Measurements from ENCODE around the gene GJD4.

GJD4 gene

GRCh38 chr10:35650894-35651293 lies 45.8 kb downstream of the GJD4 start:
- TF ChIP-seq EZH2phosphoT487 (IDR thresholded peaks at IDR 0.05; ENCODE audit: borderline replicate concordance): no peak
- TF ChIP-seq, protein P1, sequence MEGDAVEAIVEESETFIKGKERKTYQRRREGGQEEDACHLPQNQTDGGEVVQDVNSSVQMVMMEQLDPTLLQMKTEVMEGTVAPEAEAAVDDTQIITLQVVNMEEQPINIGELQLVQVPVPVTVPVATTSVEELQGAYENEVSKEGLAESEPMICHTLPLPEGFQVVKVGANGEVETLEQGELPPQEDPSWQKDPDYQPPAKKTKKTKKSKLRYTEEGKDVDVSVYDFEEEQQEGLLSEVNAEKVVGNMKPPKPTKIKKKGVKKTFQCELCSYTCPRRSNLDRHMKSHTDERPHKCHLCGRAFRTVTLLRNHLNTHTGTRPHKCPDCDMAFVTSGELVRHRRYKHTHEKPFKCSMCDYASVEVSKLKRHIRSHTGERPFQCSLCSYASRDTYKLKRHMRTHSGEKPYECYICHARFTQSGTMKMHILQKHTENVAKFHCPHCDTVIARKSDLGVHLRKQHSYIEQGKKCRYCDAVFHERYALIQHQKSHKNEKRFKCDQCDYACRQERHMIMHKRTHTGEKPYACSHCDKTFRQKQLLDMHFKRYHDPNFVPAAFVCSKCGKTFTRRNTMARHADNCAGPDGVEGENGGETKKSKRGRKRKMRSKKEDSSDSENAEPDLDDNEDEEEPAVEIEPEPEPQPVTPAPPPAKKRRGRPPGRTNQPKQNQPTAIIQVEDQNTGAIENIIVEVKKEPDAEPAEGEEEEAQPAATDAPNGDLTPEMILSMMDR (conservative IDR thresholded peaks at IDR 0.05; ENCODE audit: low read length): no peak
- H4K20me1 ChIP-seq (ENCODE audit: insufficient read depth, low read length, poor library complexity, severe bottlenecking): no peaks in the 10 kb centered on the region

GRCh38 chr10:35652824-35653223 lies 47.7 kb downstream of the GJD4 start:
- TF ChIP-seq, protein P1 (conservative IDR thresholded peaks at IDR 0.05; ENCODE audit: low read length): no peak
- TF ChIP-seq EZH2phosphoT487 (IDR thresholded peaks at IDR 0.05; ENCODE audit: borderline replicate concordance): no peak
- Histone ChIP-seq H4K20me1 (ENCODE audit: insufficient read depth, low read length, poor library complexity, severe bottlenecking) (no peaks in the 10 kb centered on the region), H3K9me3 (ENCODE audit: insufficient read depth, low read depth, low read length) (no peaks in the 10 kb centered on the region), H3F3A (ENCODE audit: low read depth) (no peaks in the 10 kb centered on the region), H3K4me3 (ENCODE audit: low read length, poor library complexity, severe bottlenecking) (no peak overlapping the region), H3K27me3 (ENCODE audit: insufficient read depth, low read length, poor library complexity, severe bottlenecking) (no peaks in the 10 kb centered on the region), H3K36me3 (ENCODE audit: insufficient read depth, low read length) (no peaks in the 10 kb centered on the region), H3K4me2 (ENCODE audit: low read depth, low read length, poor library complexity, severe bottlenecking) (no peak overlapping the region), H3K9ac (ENCODE audit: low read depth, low read length, poor library complexity, severe bottlenecking) (no peak overlapping the region), H3K9me2 (replicated peaks; ENCODE audit: low read depth, low read length) (no peaks in the 10 kb centered on the region), H3K4me1 (ENCODE audit: insufficient read depth, low read length, poor library complexity, severe bottlenecking) (no peaks in the 10 kb centered on the region), H2AFZ (ENCODE audit: low read length) (no peak overlapping the region), H3K79me2 (ENCODE audit: insufficient read depth, low read length) (no peaks in the 10 kb centered on the region)

More at GRCh38 chr10:35650894-35651293, 45.8 kb downstream of the GJD4 start:
- Histone ChIP-seq H3F3A (ENCODE audit: low read depth) (no peaks in the 10 kb centered on the region), H3K9ac (ENCODE audit: low read depth, low read length, poor library complexity, severe bottlenecking) (no peak overlapping the region), H2AFZ (ENCODE audit: low read length) (no peak overlapping the region), H3K4me1 (ENCODE audit: insufficient read depth, low read length, poor library complexity, severe bottlenecking) (no peaks in the 10 kb centered on the region), H3K4me2 (ENCODE audit: low read depth, low read length, poor library complexity, severe bottlenecking) (no peak overlapping the region), H3K79me2 (ENCODE audit: insufficient read depth, low read length) (no peaks in the 10 kb centered on the region), H3K9me2 (replicated peaks; ENCODE audit: low read depth, low read length) (no peaks in the 10 kb centered on the region), H3K27me3 (ENCODE audit: insufficient read depth, low read length, poor library complexity, severe bottlenecking) (no peaks in the 10 kb centered on the region), H3K36me3 (ENCODE audit: insufficient read depth, low read length) (no peaks in the 10 kb centered on the region), H3K9me3 (ENCODE audit: insufficient read depth, low read depth, low read length) (no peaks in the 10 kb centered on the region), H3K4me3 (ENCODE audit: low read length, poor library complexity, severe bottlenecking) (no peak overlapping the region)

DNA sequence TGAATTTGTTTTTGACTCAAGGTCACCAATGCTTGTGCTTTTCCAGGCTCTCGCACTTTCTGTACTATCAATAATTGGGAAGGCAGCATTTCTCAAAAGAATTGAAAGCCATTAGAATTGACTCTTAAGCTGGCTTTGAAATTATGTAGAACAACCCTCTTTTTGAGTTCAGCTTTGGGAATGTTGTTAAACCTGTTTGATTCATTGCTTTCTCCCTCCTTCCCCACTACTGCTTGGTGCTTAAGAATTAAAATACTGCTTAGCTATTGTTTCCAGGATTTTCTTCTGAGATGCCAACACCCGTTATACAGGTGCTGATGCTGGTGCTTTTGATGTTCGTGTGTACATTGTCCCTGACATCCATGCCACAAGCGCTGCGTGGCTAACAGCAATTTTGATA lies 52.5 kb downstream of the GJD4 start:
- Histone ChIP-seq H2AFZ (ENCODE audit: low read length) (no peak overlapping the region), H4K20me1 (ENCODE audit: insufficient read depth, low read length, poor library complexity, severe bottlenecking) (no peaks in the 10 kb centered on the region), H3K9me3 (ENCODE audit: insufficient read depth, low read depth, low read length) (no peaks in the 10 kb centered on the region; the same call in 1 of the 2 replicates), H3K4me3 (ENCODE audit: low read length, poor library complexity, severe bottlenecking) (no peak overlapping the region), H3K4me2 (ENCODE audit: low read depth, low read length, poor library complexity, severe bottlenecking) (no peak overlapping the region), H3F3A (ENCODE audit: low read depth) (no peaks in the 10 kb centered on the region), H3K9me2 (replicated peaks; ENCODE audit: low read depth, low read length) (no peaks in the 10 kb centered on the region; the same call in 1 of the 2 replicates), H3K27me3 (ENCODE audit: insufficient read depth, low read length, poor library complexity, severe bottlenecking) (no peaks in the 10 kb centered on the region), H3K36me3 (ENCODE audit: insufficient read depth, low read length) (no peaks in the 10 kb centered on the region), H3K4me1 (ENCODE audit: insufficient read depth, low read length, poor library complexity, severe bottlenecking) (no peaks in the 10 kb centered on the region), H3K9ac (ENCODE audit: low read depth, low read length, poor library complexity, severe bottlenecking) (no peak overlapping the region), H3K79me2 (ENCODE audit: insufficient read depth, low read length) (no peaks in the 10 kb centered on the region)
- TF ChIP-seq EZH2phosphoT487 (IDR thresholded peaks at IDR 0.05; ENCODE audit: borderline replicate concordance): no peak
- TF ChIP-seq, protein P1 (conservative IDR thresholded peaks at IDR 0.05; ENCODE audit: low read length): no peak
